ENCODE data around the gene WFDC11.

- TF ChIP-seq CTCF (IDR thresholded peaks at IDR 0.05) (no peak), POLR2A (IDR thresholded peaks at IDR 0.05) (no peak)
These were observed 57.7 kb downstream of the WFDC11 start for GRCh38 chr20:45612314-45612713.
